Aorta (tissue), 5 donors: ENCODE data around the gene LARGE1. TPM values are rescaled to one million over a fixed set of nuclear protein-coding genes. Genes with fewer than 3 reads are reported as not detected.

Source experiments
- ATAC-seq: fragments of 200-7000 bp; cut with Tn5 transposase; one replicate; pipeline ENCODE4 v1.9.1; 2022; ENCODE audit warnings: moderate library complexity; ENCODE audit not compliant: low FRiP score
- DNase-seq, 2 donors: peaks; one replicate each; pipeline ENCODE4 v3.0.0-alpha.2; 2020
- H3K27ac ChIP-seq, 2 donors: one replicate each; pipeline ENCODE4 v1.5.1; 2013; ENCODE audit warnings: low read length in 2 of 2, mild to moderate bottlenecking in 2 of 2, moderate library complexity in 2 of 2, control low read depth in 1 of 2, inconsistent platforms in 1 of 2, low read depth in 1 of 2
- H3K27me3 ChIP-seq, 2 donors: one replicate each; pipeline ENCODE4 v1.6.1; 2013; ENCODE audit warnings: control low read depth in 1 of 2, low read length in 1 of 2, mild to moderate bottlenecking in 1 of 2, moderate library complexity in 1 of 2; ENCODE audit not compliant: insufficient read depth in 2 of 2, control insufficient read depth in 1 of 2
- H3K36me3 ChIP-seq, 2 donors: one replicate each; pipeline ENCODE4 v1.6.1; 2013; ENCODE audit warnings: control low read depth in 1 of 2, low read length in 1 of 2, mild to moderate bottlenecking in 1 of 2; ENCODE audit not compliant: insufficient read depth in 2 of 2, control insufficient read depth in 1 of 2
- H3K4me1 ChIP-seq, 2 donors: one replicate each; pipeline ENCODE4 v1.6.1; 2013; ENCODE audit warnings: low read length in 2 of 2, control low read depth in 1 of 2, mild to moderate bottlenecking in 1 of 2, moderate library complexity in 1 of 2; ENCODE audit not compliant: insufficient read depth in 2 of 2, control insufficient read depth in 1 of 2
- H3K4me3 ChIP-seq, 2 donors: one replicate each; pipeline ENCODE4 v1.5.1; 2013; ENCODE audit warnings: low read length in 2 of 2, control low read depth in 1 of 2, mild to moderate bottlenecking in 1 of 2
- H3K9me3 ChIP-seq: one replicate; pipeline ENCODE4 v1.6.1; 2013; ENCODE audit warnings: mild to moderate bottlenecking, low read length; ENCODE audit not compliant: control insufficient read depth
- WGBS, 2 donors: extraction: QIAGEN DNeasy Blood & Tissue Kit; methylation state at CpG; one replicate each; pipeline ENCODE4 v1.1.7; 2013; 5-methylcytosine and 5-hydroxymethylcytosine counted together
- intact Hi-C, 2 donors: fragments of 100-400 bp; cut with DNase I; formaldehyde crosslinking; loops; one replicate each; pipeline versions ENCODE4 v1.14.2 to v1.15.0; 2022
- polyA plus RNA-seq, 2 donors: library from polyadenylated mRNA; stranded (reverse); fragments of 200-250 nt; gene quantifications; one replicate each; pipeline ENCODE4 v1.2.3, GENCODE V29; 2013
- total RNA-seq, 2 donors: library from RNA; stranded (reverse); fragmentation: NEBNext Ultra II Directional; extraction: Animal tissue kit (Norgen Biotek cat#: 25700); gene quantifications; one replicate each; pipeline ENCODE4 v1.2.1, GENCODE V29; 2021
- donor health status: healthy with polysubstance abuse.
- donor health status: Bipolar disorder and iron deficiency.
- donor health status: DM: no; HTN: no; CAD: no.
- donor health status: DM: no; HTN: no; CAD: no.
- donor health status: DM: yes; HTN: yes; CAD: no.

LARGE1 gene
- total and polyA plus RNA-seq, 4 donors = 2.6 to 52.5 (median 24.0) TPM

- intact Hi-C loops = no loop called here
- Histone ChIP-seq H3K4me1 (no peaks in the 10 kb centered on the region), H3K27me3 (no peaks in the 10 kb centered on the region), H3K4me3 (no peak overlapping the region), H3K27ac (no peak overlapping the region), H3K36me3 (no peaks in the 10 kb centered on the region), H3K9me3 (no peaks in the 10 kb centered on the region)
- WGBS, 2 donors = 62 to 66% methylated on average over 3 of the region's 3 CpGs
- DNase-seq (no peak), ATAC-seq (no peak)
These were observed 515.1 kb downstream of the LARGE1 start for GRCh38 chr22:33405194-33405593.

GRCh38 chr22:33404723-33405122 is 515.6 kb downstream of the LARGE1 start:
- WGBS, 2 donors = 90 to 94% methylated on average over 3 of the region's 3 CpGs
- Histone ChIP-seq H3K36me3 (no peaks in the 10 kb centered on the region), H3K27ac (no peak overlapping the region), H3K27me3 (no peaks in the 10 kb centered on the region), H3K9me3 (no peaks in the 10 kb centered on the region), H3K4me1 (no peaks in the 10 kb centered on the region), H3K4me3 (no peak overlapping the region)
- intact Hi-C loops = no loop called here
- DNase-seq (no peak), ATAC-seq (no peak)

- DNase-seq (no peak), ATAC-seq (no peak)
- no peaks in the 10 kb centered on the region for H3K9me3 ChIP-seq
- no peaks in the 10 kb centered on the region for H3K27me3 ChIP-seq
- intact Hi-C loops = no loop called here
- H3K4me1 ChIP-seq = no peaks in the 10 kb centered on the region
- H3K36me3 ChIP-seq = no peaks in the 10 kb centered on the region
- H3K4me3 ChIP-seq = no peak overlapping the region
- 97 to 98% methylated on average over 3 of the region's 3 CpGs for WGBS, 2 donors
- no peak overlapping the region for H3K27ac ChIP-seq
These were observed 518.0 kb downstream of the LARGE1 start for GRCh38 chr22:33402325-33402724.

- intact Hi-C loops = no loop called here
- 68 to 70% methylated on average over 5 of the region's 5 CpGs for WGBS, 2 donors
These were observed 519.0 kb downstream of the LARGE1 start for GRCh38 chr22:33401291-33401690.

GRCh38 chr22:33400891-33401290 is 519.4 kb downstream of the LARGE1 start:
- DNase-seq (no peak), ATAC-seq (no peak)
- Histone ChIP-seq H3K9me3 (no peaks in the 10 kb centered on the region), H3K27me3 (no peaks in the 10 kb centered on the region), H3K4me3 (no peak overlapping the region), H3K27ac (no peak overlapping the region), H3K36me3 (no peaks in the 10 kb centered on the region), H3K4me1 (peaks cover 0 to 1% of the 10 kb centered on the region in 2 donors)
- 75 to 78% methylated on average over 5 of the region's 5 CpGs for WGBS, 2 donors
- intact Hi-C loops = no loop called here

More at GRCh38 chr22:33401291-33401690, 519.0 kb downstream of the LARGE1 start:
- no peak for ATAC-seq
- no peak for DNase-seq
- Histone ChIP-seq H3K36me3 (no peaks in the 10 kb centered on the region), H3K9me3 (no peaks in the 10 kb centered on the region), H3K4me3 (no peak overlapping the region), H3K4me1 (peaks cover 0 to 1% of the 10 kb centered on the region in 2 donors), H3K27ac (no peak overlapping the region), H3K27me3 (no peaks in the 10 kb centered on the region)

- Histone ChIP-seq H3K27me3 (no peaks in the 10 kb centered on the region), H3K4me3 (no peak overlapping the region), H3K4me1 (peaks cover 0 to 1% of the 10 kb centered on the region in 2 donors), H3K27ac (no peak overlapping the region), H3K36me3 (no peaks in the 10 kb centered on the region), H3K9me3 (no peaks in the 10 kb centered on the region)
- ATAC-seq (no peak), DNase-seq (no peak)
- intact Hi-C loops = no loop called here
- WGBS, 2 donors = 92 to 94% methylated on average over 9 of the region's 9 CpGs
These were observed 520.0 kb downstream of the LARGE1 start for GRCh38 chr22:33400061-33400840.

GRCh38 chr22:33397381-33397907 is 522.8 kb downstream of the LARGE1 start:
- 97% methylated on average over 4 of the region's 4 CpGs for WGBS, 2 donors

GRCh38 chr22:33393432-33393831 is 526.8 kb downstream of the LARGE1 start:
- DNase-seq (no peak), ATAC-seq (no peak)
- intact Hi-C loops = no loop called here
- H3K4me1 ChIP-seq = peaks cover 0 to 1% of the 10 kb centered on the region in 2 donors
- H3K9me3 ChIP-seq = no peaks in the 10 kb centered on the region
- 48 to 62% methylated on average over 6 of the region's 6 CpGs for WGBS, 2 donors
- no peak overlapping the region for H3K27ac ChIP-seq
- no peaks in the 10 kb centered on the region for H3K27me3 ChIP-seq
- no peaks in the 10 kb centered on the region for H3K36me3 ChIP-seq
- no peak overlapping the region for H3K4me3 ChIP-seq

More at GRCh38 chr22:33397381-33397907, 522.8 kb downstream of the LARGE1 start:
- ATAC-seq = no peak
- Histone ChIP-seq H3K9me3 (no peaks in the 10 kb centered on the region), H3K4me3 (no peak overlapping the region), H3K36me3 (no peaks in the 10 kb centered on the region), H3K27ac (no peak overlapping the region), H3K27me3 (no peaks in the 10 kb centered on the region), H3K4me1 (peaks cover 0 to 1% of the 10 kb centered on the region in 2 donors)
- intact Hi-C loops = no loop called here
- no peak for DNase-seq

- no peaks in the 10 kb centered on the region for H3K9me3 ChIP-seq
- ATAC-seq (no peak), DNase-seq (no peak)
- H3K4me3 ChIP-seq = no peak overlapping the region
- H3K36me3 ChIP-seq = no peaks in the 10 kb centered on the region
- intact Hi-C loops = no loop called here
- no peak overlapping the region for H3K27ac ChIP-seq
- no peaks in the 10 kb centered on the region for H3K27me3 ChIP-seq
- no peaks in the 10 kb centered on the region for H3K4me1 ChIP-seq
These were observed 529.0 kb downstream of the LARGE1 start for GRCh38 chr22:33391298-33391697.
